Measurements from ENCODE around the gene AICDA.

GRCh38 chr12:8593246-8593645 lies 19.4 kb downstream of the AICDA start:
- TF ChIP-seq CTCF (IDR thresholded peaks at IDR 0.05 in 2 of 3, conservative IDR thresholded peaks at IDR 0.05 in 1 of 3; ENCODE audit: borderline replicate concordance in 1 of 3, insufficient read depth in 1 of 3, low read depth in 2 of 3, low read length in 2 of 3) = no peak
- no peak for TF ChIP-seq SP1 (IDR thresholded peaks at IDR 0.05; ENCODE audit: low read depth)
- no peak for TF ChIP-seq POLR2A (IDR thresholded peaks at IDR 0.05; ENCODE audit: borderline replicate concordance, extremely low read depth, insufficient read depth, insufficient read length)
- TF ChIP-seq EZH2phosphoT487 (IDR thresholded peaks at IDR 0.05; ENCODE audit: borderline replicate concordance) = no peak
- no peak for TF ChIP-seq REST (IDR thresholded peaks at IDR 0.05; ENCODE audit: low read depth)
- no peak for TF ChIP-seq EZH2 (IDR thresholded peaks at IDR 0.05)
- TF ChIP-seq POLR2AphosphoS5 (IDR thresholded peaks at IDR 0.05; ENCODE audit: low read depth, low read length) = no peak
- no peak for TF ChIP-seq MAX (IDR thresholded peaks at IDR 0.05)
- TF ChIP-seq YY1 (IDR thresholded peaks at IDR 0.05; ENCODE audit: extremely low read depth, insufficient replicate concordance, low read depth, low read length) = no peak
- no peak for TF ChIP-seq ATF3 (IDR thresholded peaks at IDR 0.05)
- TF ChIP-seq ZNF274 (IDR thresholded peaks at IDR 0.05; ENCODE audit: low read depth, low read length) = no peak
- no peak for TF ChIP-seq CEBPB (IDR thresholded peaks at IDR 0.05; ENCODE audit: low read depth)
- no peak for TF ChIP-seq SRF (IDR thresholded peaks at IDR 0.05; ENCODE audit: low read depth)

All from HCT116 (cell line).